Stimulated activated CD8-positive, alpha-beta memory T cell treated with anti-CD3 and anti-CD28 coated beads, Interleukin-12 subunit alpha, Interleukin-12 subunit beta, amount 100 ng/mL, for 24 hours (primary cell): ENCODE measurements around the gene VCL.

Source experiments
- DNase-seq: peaks from one replicate; pipeline ENCODE4 v3.0.0-alpha.2; 2020; ENCODE audit errors: extremely low read depth

The VCL gene

GRCh38 chr10:74151879-74152722, 154.2 kb downstream of the VCL start:
- DNase-seq, result no peak

GRCh38 chr10:74153123-74153522, 155.2 kb downstream of the VCL start:
- no peak for DNase-seq

- no peak for DNase-seq
Observed at GRCh38 chr10:74153676-74154075, 155.8 kb downstream of the VCL start.

GRCh38 chr10:74156919-74157289, 159.0 kb downstream of the VCL start:
- DNase-seq, result no peak

- no peak for DNase-seq
Observed at GRCh38 chr10:74160013-74160412, 162.1 kb downstream of the VCL start.

GRCh38 chr10:74163319-74164068, 165.6 kb downstream of the VCL start:
- DNase-seq, result no peak

- DNase-seq, result no peak
Observed at GRCh38 chr10:74164716-74165529, 167.0 kb downstream of the VCL start.

- no peak for DNase-seq
Observed at GRCh38 chr10:74165530-74165901, 167.6 kb downstream of the VCL start.

GRCh38 chr10:74167443-74167842, 169.5 kb downstream of the VCL start:
- no peak for DNase-seq
